Kidney epithelial cell (primary cell): ENCODE results near the gene PLXND1. TPM values are rescaled to one million over a fixed set of nuclear protein-coding genes. Genes with fewer than 3 reads are reported as not detected.
A peak's percentile ranks its signal among the peaks of the same experiment; 100 is the strongest.

Experiments used
- DNase-seq: peaks from one replicate; pipeline ENCODE4 v3.0.0-alpha.2; 2010; ENCODE audit warnings: low read depth
- H3K27me3 ChIP-seq: 2 replicates; pipeline ENCODE4 v1.6.0; 2011; ENCODE audit warnings: low read length; ENCODE audit not compliant: control insufficient read depth, insufficient read depth
- H3K36me3 ChIP-seq: 2 replicates; pipeline ENCODE4 v1.5.1; 2011; ENCODE audit warnings: low read length; ENCODE audit not compliant: control insufficient read depth, insufficient read depth
- H3K4me3 ChIP-seq: 2 replicates; pipeline ENCODE4 v1.5.1; 2011; ENCODE audit warnings: low read depth, mild to moderate bottlenecking, control low read depth, low read length
- CTCF ChIP-seq: IDR thresholded peaks from 2 replicates; pipeline ENCODE4 v1.5.1; 2011; ENCODE audit warnings: mild to moderate bottlenecking, moderate library complexity, low read length, control low read depth, inconsistent platforms; ENCODE audit not compliant: insufficient read depth, poor library complexity, severe bottlenecking
- total RNA-seq: library from RNA; depleted of rRNA; stranded (reverse); fragments of >200 nt; gene quantifications from 2 replicates; pipeline ENCODE4 v1.2.3, GENCODE V29; 2015

Gene PLXND1
- total RNA-seq, 1 donor from 2014 or later, result 103 TPM

- Histone ChIP-seq H3K4me3 (no peak overlapping the region), H3K27me3 (no peaks in the 10 kb centered on the region), H3K36me3 (no peaks in the 10 kb centered on the region)
- DNase-seq, result no peak
- no peak for TF ChIP-seq CTCF
Measured at GRCh38 chr3:129608936-129609590, 2.6 kb upstream of the PLXND1 start.

GRCh38 chr3:129608087-129608935, 1.8 kb upstream of the PLXND1 start:
- peak; percentile 8 for TF ChIP-seq CTCF
- no peak for DNase-seq
- Histone ChIP-seq H3K4me3 (no peak overlapping the region), H3K27me3 (no peaks in the 10 kb centered on the region), H3K36me3 (no peaks in the 10 kb centered on the region)

GRCh38 chr3:129607391-129608068, 1.1 kb upstream of the PLXND1 start:
- peak overlapping the region; percentile 39 for H3K4me3 ChIP-seq
- H3K36me3 ChIP-seq, result no peaks in the 10 kb centered on the region
- no peak for TF ChIP-seq CTCF
- H3K27me3 ChIP-seq, result no peaks in the 10 kb centered on the region
- DNase-seq, result no peak

GRCh38 chr3:129605922-129606635, 397 bp downstream of the PLXND1 start:
- H3K27me3 ChIP-seq, result no peaks in the 10 kb centered on the region
- no peak for DNase-seq

More at GRCh38 chr3:129605922-129606635, 397 bp downstream of the PLXND1 start:
- Histone ChIP-seq H3K36me3 (no peaks in the 10 kb centered on the region), H3K4me3 (peak overlapping the region; percentile 56)
- TF ChIP-seq CTCF, result no peak
